WTC11 (cell line): ENCODE measurements around the gene GCM1. TPM values are rescaled to one million over a fixed set of nuclear protein-coding genes. Genes with fewer than 3 reads are reported as not detected.

Experiments used
- ATAC-seq: fragments of 200-7000 bp; cut with Tn5 transposase; 2 replicates; pipeline ENCODE4 v1.10.0; 2021; ENCODE audit warnings: mild to moderate bottlenecking, moderate library complexity
- CTCF ChIA-PET: fragments of 300-600 bp; sonication (Branson Sonifier 250); formaldehyde crosslinking; loops from one replicate; lab custom pipeline; 2021; ENCODE audit warnings: antibody characterized with exemption; lab: Charles Lee
- POLR2A ChIA-PET: fragments of 350-600 bp; sonication (Branson Sonifier 250); formaldehyde crosslinking; loops from one replicate; lab custom pipeline; 2021; ENCODE audit warnings: antibody characterized with exemption; lab: Charles Lee
- DNase-seq: peaks from one replicate; pipeline ENCODE4 v3.0.0; 2021; ENCODE audit warnings: low spot score
- H3K27ac Mint-ChIP-seq: 2 replicates; pipeline ENCODE4 v1.8.0; 2021; ENCODE audit warnings: mixed read lengths
- H3K27me3 Mint-ChIP-seq: 2 replicates; pipeline ENCODE4 v1.8.0; 2021; ENCODE audit warnings: low read depth, mild to moderate bottlenecking, moderate library complexity, mixed read lengths
- H3K36me3 Mint-ChIP-seq: 2 replicates; pipeline ENCODE4 v1.8.0; 2021; ENCODE audit warnings: mixed read lengths
- H3K4me1 Mint-ChIP-seq: 2 replicates; pipeline ENCODE4 v1.8.0; 2022; ENCODE audit warnings: mixed read lengths
- H3K4me3 Mint-ChIP-seq: 2 replicates; pipeline ENCODE4 v1.8.0; 2021; ENCODE audit warnings: mild to moderate bottlenecking, moderate library complexity, mixed read lengths
- H3K9me3 Mint-ChIP-seq: 2 replicates; pipeline ENCODE4 v1.8.0; 2021; ENCODE audit warnings: mixed read lengths
- FOXP1 ChIP-seq: sonication (generic); formaldehyde crosslinking; IDR thresholded peaks from 2 replicates; pipeline ENCODE4 v1.8.0; 2022; ENCODE audit warnings: missing genetic modification reagents, mild to moderate bottlenecking, moderate library complexity, borderline replicate concordance
- IRF2 ChIP-seq: sonication (generic); formaldehyde crosslinking; IDR thresholded peaks from 2 replicates; pipeline ENCODE4 v1.8.0; 2022; ENCODE audit warnings: low read depth, missing genetic modification reagents, borderline replicate concordance
- NR1H2 ChIP-seq: sonication (generic); formaldehyde crosslinking; IDR thresholded peaks from 2 replicates; pipeline ENCODE4 v1.9.0; 2021; ENCODE audit warnings: mild to moderate bottlenecking, moderate library complexity, missing genetic modification reagents
- NR3C1 ChIP-seq: sonication (generic); formaldehyde crosslinking; conservative IDR thresholded peaks from 2 replicates; pipeline ENCODE4 v1.8.1; 2023; ENCODE audit warnings: low read depth, mild to moderate bottlenecking, missing genetic modification reagents
- SMAD4 ChIP-seq: sonication (generic); formaldehyde crosslinking; IDR thresholded peaks from 2 replicates; pipeline ENCODE4 v1.8.0; 2022; ENCODE audit warnings: mild to moderate bottlenecking, missing genetic modification reagents
- ZNF138 ChIP-seq: sonication (generic); formaldehyde crosslinking; conservative IDR thresholded peaks from 2 replicates; pipeline ENCODE4 v1.8.1; 2022; ENCODE audit warnings: mild to moderate bottlenecking, moderate library complexity, missing genetic modification reagents
- ZNF317 ChIP-seq: sonication (generic); formaldehyde crosslinking; IDR thresholded peaks from 2 replicates; pipeline ENCODE4 v1.8.1; 2023; ENCODE audit warnings: low read depth, mild to moderate bottlenecking, moderate library complexity, missing genetic modification reagents, borderline replicate concordance
- ZNF423 ChIP-seq: fragments of 250-450 bp; sonication (Bioruptor Pico); IDR thresholded peaks from 2 replicates; pipeline ENCODE4 v2.1.2; 2022; ENCODE audit warnings: mild to moderate bottlenecking, moderate library complexity
- total RNA-seq: library from RNA; stranded (reverse); gene quantifications from 3 replicates; pipeline ENCODE4 v1.2.3, GENCODE V29; 2021
- TF ChIP-seq, protein P1 (sequence below): sonication (generic); formaldehyde crosslinking; IDR thresholded peaks from 2 replicates; pipeline ENCODE4 v1.8.1; 2023; ENCODE audit warnings: mild to moderate bottlenecking, missing genetic modification reagents, moderate library complexity
- TF ChIP-seq, protein P2 (sequence below): fragments of 250-450 bp; sonication (Bioruptor Pico); IDR thresholded peaks from 2 replicates; pipeline ENCODE4 v2.1.2; 2022; ENCODE audit warnings: mild to moderate bottlenecking, moderate library complexity
- TF ChIP-seq, protein P3 (sequence below): fragments of 200-600 bp; IDR thresholded peaks from 2 replicates; pipeline ENCODE4 v1.8.0; 2022; ENCODE audit warnings: antibody characterized with exemption
- TF ChIP-seq, protein P4 (sequence below): sonication (generic); formaldehyde crosslinking; IDR thresholded peaks from 2 replicates; pipeline ENCODE4 v1.8.0; 2022; ENCODE audit warnings: mild to moderate bottlenecking, missing genetic modification reagents
- TF ChIP-seq, protein P5 (sequence below): sonication (generic); formaldehyde crosslinking; IDR thresholded peaks from 2 replicates; pipeline ENCODE4 v1.8.0; 2022; ENCODE audit warnings: missing genetic modification reagents

GCM1 gene
- total RNA-seq, 1 experiment from 2014 or later = 0.09 TPM

DNA sequence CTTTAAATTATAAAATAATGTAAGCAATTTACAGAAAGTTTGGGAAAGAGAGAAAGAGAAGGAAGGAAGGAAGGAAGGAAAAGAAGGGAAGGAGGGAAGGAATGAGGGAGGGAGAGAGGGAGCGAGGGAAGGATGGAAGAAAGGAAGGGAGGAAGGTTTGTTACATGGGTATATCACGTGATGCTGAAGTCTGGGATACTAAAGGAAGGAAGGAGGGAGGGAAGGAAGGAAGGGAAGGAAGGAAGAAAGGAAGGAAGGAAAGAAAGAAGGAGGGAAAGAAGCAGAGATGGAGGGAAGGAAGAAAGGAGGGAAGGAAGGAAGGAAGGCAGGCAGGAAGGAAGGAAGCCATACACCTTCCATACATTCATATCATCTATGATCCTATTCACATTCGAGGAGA is 48.9 kb upstream of the GCM1 start:
- Mint-ChIP-seq H3K27ac (no peak overlapping the region), H3K36me3 (no peaks in the 10 kb centered on the region), H3K4me1 (peaks cover 13% of the 10 kb centered on the region), H3K27me3 (no peaks in the 10 kb centered on the region; the same call in 1 of the 2 replicates), H3K9me3 (peaks cover 4% of the 10 kb centered on the region), H3K4me3 (no peak overlapping the region)
- no peak for ATAC-seq
- DNase-seq = no peak
- CTCF ChIA-PET = no interaction called here
- TF ChIP-seq SMAD4 (CRISPR knock-in tag) (no peak), IRF2 (CRISPR knock-in tag) (no peak), ZNF138 (no peak), ZNF423 (CRISPR knock-in tag) (no peak), NR3C1 (no peak), FOXP1 (CRISPR knock-in tag) (no peak), ZNF317 (CRISPR knock-in tag) (no peak), NR1H2 (CRISPR knock-in tag) (no peak)
- TF ChIP-seq, protein P1, sequence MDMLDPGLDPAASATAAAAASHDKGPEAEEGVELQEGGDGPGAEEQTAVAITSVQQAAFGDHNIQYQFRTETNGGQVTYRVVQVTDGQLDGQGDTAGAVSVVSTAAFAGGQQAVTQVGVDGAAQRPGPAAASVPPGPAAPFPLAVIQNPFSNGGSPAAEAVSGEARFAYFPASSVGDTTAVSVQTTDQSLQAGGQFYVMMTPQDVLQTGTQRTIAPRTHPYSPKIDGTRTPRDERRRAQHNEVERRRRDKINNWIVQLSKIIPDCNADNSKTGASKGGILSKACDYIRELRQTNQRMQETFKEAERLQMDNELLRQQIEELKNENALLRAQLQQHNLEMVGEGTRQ (CRISPR knock-in tag) = no peak
- TF ChIP-seq, protein P2, sequence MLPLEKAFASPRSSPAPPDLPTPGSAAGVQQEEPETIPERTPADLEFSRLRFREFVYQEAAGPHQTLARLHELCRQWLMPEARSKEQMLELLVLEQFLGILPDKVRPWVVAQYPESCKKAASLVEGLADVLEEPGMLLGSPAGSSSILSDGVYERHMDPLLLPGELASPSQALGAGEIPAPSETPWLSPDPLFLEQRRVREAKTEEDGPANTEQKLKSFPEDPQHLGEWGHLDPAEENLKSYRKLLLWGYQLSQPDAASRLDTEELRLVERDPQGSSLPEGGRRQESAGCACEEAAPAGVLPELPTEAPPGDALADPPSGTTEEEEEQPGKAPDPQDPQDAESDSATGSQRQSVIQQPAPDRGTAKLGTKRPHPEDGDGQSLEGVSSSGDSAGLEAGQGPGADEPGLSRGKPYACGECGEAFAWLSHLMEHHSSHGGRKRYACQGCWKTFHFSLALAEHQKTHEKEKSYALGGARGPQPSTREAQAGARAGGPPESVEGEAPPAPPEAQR (CRISPR knock-in tag) = no peak
- TF ChIP-seq, protein P3, sequence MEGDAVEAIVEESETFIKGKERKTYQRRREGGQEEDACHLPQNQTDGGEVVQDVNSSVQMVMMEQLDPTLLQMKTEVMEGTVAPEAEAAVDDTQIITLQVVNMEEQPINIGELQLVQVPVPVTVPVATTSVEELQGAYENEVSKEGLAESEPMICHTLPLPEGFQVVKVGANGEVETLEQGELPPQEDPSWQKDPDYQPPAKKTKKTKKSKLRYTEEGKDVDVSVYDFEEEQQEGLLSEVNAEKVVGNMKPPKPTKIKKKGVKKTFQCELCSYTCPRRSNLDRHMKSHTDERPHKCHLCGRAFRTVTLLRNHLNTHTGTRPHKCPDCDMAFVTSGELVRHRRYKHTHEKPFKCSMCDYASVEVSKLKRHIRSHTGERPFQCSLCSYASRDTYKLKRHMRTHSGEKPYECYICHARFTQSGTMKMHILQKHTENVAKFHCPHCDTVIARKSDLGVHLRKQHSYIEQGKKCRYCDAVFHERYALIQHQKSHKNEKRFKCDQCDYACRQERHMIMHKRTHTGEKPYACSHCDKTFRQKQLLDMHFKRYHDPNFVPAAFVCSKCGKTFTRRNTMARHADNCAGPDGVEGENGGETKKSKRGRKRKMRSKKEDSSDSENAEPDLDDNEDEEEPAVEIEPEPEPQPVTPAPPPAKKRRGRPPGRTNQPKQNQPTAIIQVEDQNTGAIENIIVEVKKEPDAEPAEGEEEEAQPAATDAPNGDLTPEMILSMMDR = no peak
- TF ChIP-seq, protein P4, sequence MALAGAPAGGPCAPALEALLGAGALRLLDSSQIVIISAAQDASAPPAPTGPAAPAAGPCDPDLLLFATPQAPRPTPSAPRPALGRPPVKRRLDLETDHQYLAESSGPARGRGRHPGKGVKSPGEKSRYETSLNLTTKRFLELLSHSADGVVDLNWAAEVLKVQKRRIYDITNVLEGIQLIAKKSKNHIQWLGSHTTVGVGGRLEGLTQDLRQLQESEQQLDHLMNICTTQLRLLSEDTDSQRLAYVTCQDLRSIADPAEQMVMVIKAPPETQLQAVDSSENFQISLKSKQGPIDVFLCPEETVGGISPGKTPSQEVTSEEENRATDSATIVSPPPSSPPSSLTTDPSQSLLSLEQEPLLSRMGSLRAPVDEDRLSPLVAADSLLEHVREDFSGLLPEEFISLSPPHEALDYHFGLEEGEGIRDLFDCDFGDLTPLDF = no peak
- POLR2A ChIA-PET = no interaction called here

DNA sequence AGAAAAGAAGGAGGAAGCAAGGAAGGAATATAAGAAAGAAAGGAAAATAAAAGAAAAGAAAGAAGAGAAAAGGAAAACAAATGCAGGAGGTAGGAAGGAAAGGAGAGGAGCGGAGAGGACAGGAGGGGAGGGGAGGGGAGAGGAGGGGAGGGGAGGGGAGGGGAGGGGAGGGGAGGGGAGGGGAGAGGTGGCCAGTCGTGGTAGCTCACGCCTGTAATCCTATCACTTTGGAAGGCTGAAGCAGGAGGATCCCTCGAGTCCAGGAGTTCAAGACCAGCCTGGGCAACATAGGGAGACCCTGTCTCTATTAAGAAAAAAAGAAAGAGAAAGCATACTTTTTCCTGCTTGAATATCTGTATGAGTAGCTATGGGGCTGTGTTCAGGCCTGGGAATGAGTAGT is 46.4 kb upstream of the GCM1 start:
- ChIA-PET CTCF (no interaction called here), POLR2A (no interaction called here)
- TF ChIP-seq, protein P5, sequence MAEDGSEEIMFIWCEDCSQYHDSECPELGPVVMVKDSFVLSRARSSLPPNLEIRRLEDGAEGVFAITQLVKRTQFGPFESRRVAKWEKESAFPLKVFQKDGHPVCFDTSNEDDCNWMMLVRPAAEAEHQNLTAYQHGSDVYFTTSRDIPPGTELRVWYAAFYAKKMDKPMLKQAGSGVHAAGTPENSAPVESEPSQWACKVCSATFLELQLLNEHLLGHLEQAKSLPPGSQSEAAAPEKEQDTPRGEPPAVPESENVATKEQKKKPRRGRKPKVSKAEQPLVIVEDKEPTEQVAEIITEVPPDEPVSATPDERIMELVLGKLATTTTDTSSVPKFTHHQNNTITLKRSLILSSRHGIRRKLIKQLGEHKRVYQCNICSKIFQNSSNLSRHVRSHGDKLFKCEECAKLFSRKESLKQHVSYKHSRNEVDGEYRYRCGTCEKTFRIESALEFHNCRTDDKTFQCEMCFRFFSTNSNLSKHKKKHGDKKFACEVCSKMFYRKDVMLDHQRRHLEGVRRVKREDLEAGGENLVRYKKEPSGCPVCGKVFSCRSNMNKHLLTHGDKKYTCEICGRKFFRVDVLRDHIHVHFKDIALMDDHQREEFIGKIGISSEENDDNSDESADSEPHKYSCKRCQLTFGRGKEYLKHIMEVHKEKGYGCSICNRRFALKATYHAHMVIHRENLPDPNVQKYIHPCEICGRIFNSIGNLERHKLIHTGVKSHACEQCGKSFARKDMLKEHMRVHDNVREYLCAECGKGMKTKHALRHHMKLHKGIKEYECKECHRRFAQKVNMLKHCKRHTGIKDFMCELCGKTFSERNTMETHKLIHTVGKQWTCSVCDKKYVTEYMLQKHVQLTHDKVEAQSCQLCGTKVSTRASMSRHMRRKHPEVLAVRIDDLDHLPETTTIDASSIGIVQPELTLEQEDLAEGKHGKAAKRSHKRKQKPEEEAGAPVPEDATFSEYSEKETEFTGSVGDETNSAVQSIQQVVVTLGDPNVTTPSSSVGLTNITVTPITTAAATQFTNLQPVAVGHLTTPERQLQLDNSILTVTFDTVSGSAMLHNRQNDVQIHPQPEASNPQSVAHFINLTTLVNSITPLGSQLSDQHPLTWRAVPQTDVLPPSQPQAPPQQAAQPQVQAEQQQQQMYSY (CRISPR knock-in tag) = no peak
- TF ChIP-seq, protein P4 = no peak
- no peak overlapping the region for H3K4me3 Mint-ChIP-seq
- DNase-seq (no peak), ATAC-seq (no peak)
- peaks cover 2% of the 10 kb centered on the region for H3K9me3 Mint-ChIP-seq
- H3K36me3 Mint-ChIP-seq = no peaks in the 10 kb centered on the region
- peaks cover 12% of the 10 kb centered on the region for H3K4me1 Mint-ChIP-seq
- no peaks in the 10 kb centered on the region; the same call in 1 of the 2 replicates for H3K27me3 Mint-ChIP-seq
- H3K27ac Mint-ChIP-seq = no peak overlapping the region
